Measurements from ENCODE around the gene RHBDF1. TPM values are rescaled to one million over a fixed set of nuclear protein-coding genes. Genes with fewer than 3 reads are reported as not detected.

The RHBDF1 gene
- polyA plus RNA-seq, 4 donors = 21.4 to 28.8 (median 28.1) TPM

Other genes starting within 250 kb of the RHBDF1 start
- gene POLR3K, start 19.0 kb downstream of the RHBDF1 start, polyA plus RNA-seq (ENCODE audit: insufficient read length in 4 of 4) = 10 to 100 TPM; 11.3 to 13.2 (median 12.9) TPM
- 10 to 100 TPM; 41.8 to 52.1 (median 47.6) TPM for gene SNRNP25, start 18.8 kb downstream of the RHBDF1 start, polyA plus RNA-seq (ENCODE audit: insufficient read length in 4 of 4)
- gene MPG, start 5.6 kb upstream of the RHBDF1 start, polyA plus RNA-seq (ENCODE audit: insufficient read length in 4 of 4) = 10 to 100 TPM; 20.7 to 35.2 (median 23.2) TPM
- gene NPRL3, start 66.0 kb upstream of the RHBDF1 start, polyA plus RNA-seq (ENCODE audit: insufficient read length in 4 of 4) = 10 to 100 TPM; 26.4 to 32.2 (median 29.6) TPM
- gene HBZ, start 80.0 kb upstream of the RHBDF1 start, polyA plus RNA-seq (ENCODE audit: insufficient read length in 4 of 4) = 1 to 10 TPM in 2 of 4 donors, under 1 TPM in 2; 0.37 to 4.2 (median 1.7) TPM
- 1 to 10 TPM; 2.1 to 5.7 (median 3.7) TPM for gene HBM, start 93.3 kb upstream of the RHBDF1 start, polyA plus RNA-seq (ENCODE audit: insufficient read length in 4 of 4)
- gene HBA2, start 100.2 kb upstream of the RHBDF1 start, polyA plus RNA-seq (ENCODE audit: insufficient read length in 4 of 4) = 1,000 to 10,000 TPM in 3 of 4 donors, 100 to 1,000 TPM in 1; 794 to 1,266 (median 1,092) TPM
- gene HBA1, start 104.0 kb upstream of the RHBDF1 start, polyA plus RNA-seq (ENCODE audit: insufficient read length in 4 of 4) = 100 to 1,000 TPM; 530 to 845 (median 681) TPM
- under 1 TPM; 0.51 to 0.90 (median 0.78) TPM for gene HBQ1, start 107.8 kb upstream of the RHBDF1 start, polyA plus RNA-seq (ENCODE audit: insufficient read length in 4 of 4)
- gene LUC7L, start 156.8 kb upstream of the RHBDF1 start, polyA plus RNA-seq (ENCODE audit: insufficient read length in 4 of 4) = 100 to 1,000 TPM; 104 to 141 (median 122) TPM
- 10 to 100 TPM; 75.5 to 88.2 (median 81.5) TPM for gene FAM234A, start 162.2 kb upstream of the RHBDF1 start, polyA plus RNA-seq (ENCODE audit: insufficient read length in 4 of 4)
- 1 to 10 TPM in 3 of 4 donors, under 1 TPM in 1; 0.68 to 2.8 (median 1.9) TPM for gene RGS11, start 203.3 kb upstream of the RHBDF1 start, polyA plus RNA-seq (ENCODE audit: insufficient read length in 4 of 4)
- gene ARHGDIG, start 208.0 kb upstream of the RHBDF1 start, polyA plus RNA-seq (ENCODE audit: insufficient read length in 4 of 4) = 1 to 10 TPM; 1.9 to 5.6 (median 3.5) TPM
- 1 to 10 TPM in 2 of 4 donors, under 1 TPM in 2; 0.53 to 2.0 (median 1.2) TPM for gene PDIA2, start 210.5 kb upstream of the RHBDF1 start, polyA plus RNA-seq (ENCODE audit: insufficient read length in 4 of 4)

Measured in right renal pelvis (tissue), 4 donors.